ENCODE data around the gene DBP. TPM values are rescaled to one million over a fixed set of nuclear protein-coding genes. Genes with fewer than 3 reads are reported as not detected.
A peak's percentile ranks its signal among the peaks of the same experiment; 100 is the strongest.
"Not testable (repeated sequence)": the region's sequence is repeated elsewhere in the genome, so short reads cannot be mapped to it uniquely, and the experiment has no call there.

Gene DBP
- total and polyA plus RNA-seq, 2 of the 13 experiments (the other 11 are each of a cell fraction or from before 2014, with no cell fraction given): 1.7 to 5.8 TPM

DNA sequence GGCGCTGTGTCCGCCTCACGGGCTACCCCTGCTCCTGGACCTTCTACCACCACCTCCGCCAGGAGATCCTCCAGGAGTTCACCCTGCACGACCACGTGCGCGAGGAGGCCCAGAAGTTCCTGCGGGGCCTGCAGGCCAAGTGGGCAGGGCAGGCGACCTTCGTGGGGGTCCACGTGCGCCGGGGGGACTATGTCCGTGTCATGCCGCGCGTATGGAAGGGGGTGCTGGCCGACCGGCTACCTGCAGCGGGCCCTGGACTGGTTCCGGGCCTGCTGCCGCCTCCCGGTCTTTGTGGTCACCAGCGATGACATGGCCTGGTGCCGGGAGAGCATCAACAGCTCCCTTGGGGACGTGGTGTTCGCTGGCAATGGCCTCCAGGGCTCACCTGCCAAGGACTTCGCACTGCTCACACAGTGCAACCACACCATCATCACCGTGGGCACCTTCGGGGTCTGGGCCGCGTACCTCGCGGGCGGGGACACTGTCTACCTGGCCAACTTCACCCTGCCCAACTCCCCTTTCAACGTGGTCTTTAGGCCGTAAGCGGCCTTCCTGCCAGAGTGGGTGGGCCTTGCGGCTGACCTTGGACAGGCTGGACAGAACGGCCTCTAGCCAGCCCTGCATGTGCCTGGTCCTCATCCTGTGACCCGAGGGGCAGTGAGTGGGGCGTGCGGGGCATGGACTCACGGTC is 43.4 kb upstream of the DBP start (continued):
- TF ChIP-seq, protein P1, sequence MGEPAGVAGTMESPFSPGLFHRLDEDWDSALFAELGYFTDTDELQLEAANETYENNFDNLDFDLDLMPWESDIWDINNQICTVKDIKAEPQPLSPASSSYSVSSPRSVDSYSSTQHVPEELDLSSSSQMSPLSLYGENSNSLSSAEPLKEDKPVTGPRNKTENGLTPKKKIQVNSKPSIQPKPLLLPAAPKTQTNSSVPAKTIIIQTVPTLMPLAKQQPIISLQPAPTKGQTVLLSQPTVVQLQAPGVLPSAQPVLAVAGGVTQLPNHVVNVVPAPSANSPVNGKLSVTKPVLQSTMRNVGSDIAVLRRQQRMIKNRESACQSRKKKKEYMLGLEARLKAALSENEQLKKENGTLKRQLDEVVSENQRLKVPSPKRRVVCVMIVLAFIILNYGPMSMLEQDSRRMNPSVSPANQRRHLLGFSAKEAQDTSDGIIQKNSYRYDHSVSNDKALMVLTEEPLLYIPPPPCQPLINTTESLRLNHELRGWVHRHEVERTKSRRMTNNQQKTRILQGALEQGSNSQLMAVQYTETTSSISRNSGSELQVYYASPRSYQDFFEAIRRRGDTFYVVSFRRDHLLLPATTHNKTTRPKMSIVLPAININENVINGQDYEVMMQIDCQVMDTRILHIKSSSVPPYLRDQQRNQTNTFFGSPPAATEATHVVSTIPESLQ (CRISPR knock-in tag; conservative IDR thresholded peaks at IDR 0.05): no peak
- TF ChIP-seq, protein P2, sequence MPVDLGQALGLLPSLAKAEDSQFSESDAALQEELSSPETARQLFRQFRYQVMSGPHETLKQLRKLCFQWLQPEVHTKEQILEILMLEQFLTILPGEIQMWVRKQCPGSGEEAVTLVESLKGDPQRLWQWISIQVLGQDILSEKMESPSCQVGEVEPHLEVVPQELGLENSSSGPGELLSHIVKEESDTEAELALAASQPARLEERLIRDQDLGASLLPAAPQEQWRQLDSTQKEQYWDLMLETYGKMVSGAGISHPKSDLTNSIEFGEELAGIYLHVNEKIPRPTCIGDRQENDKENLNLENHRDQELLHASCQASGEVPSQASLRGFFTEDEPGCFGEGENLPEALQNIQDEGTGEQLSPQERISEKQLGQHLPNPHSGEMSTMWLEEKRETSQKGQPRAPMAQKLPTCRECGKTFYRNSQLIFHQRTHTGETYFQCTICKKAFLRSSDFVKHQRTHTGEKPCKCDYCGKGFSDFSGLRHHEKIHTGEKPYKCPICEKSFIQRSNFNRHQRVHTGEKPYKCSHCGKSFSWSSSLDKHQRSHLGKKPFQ (CRISPR knock-in tag; IDR thresholded peaks at IDR 0.05; ENCODE audit: insufficient replicate concordance): no peak
- TF ChIP-seq MEF2D (CRISPR knock-in tag; IDR thresholded peaks at IDR 0.05) (no peak), SRSF4 (IDR thresholded peaks at IDR 0.05; ENCODE audit: low read depth, low read length, poor library complexity, severe bottlenecking) (no peak), ZNF33B (CRISPR knock-in tag; IDR thresholded peaks at IDR 0.05) (no peak), NR2F6 (IDR thresholded peaks at IDR 0.05) (no peak), NR2F6 (CRISPR knock-in tag; IDR thresholded peaks at IDR 0.05) (peak; percentile 17; the same call in 1 of the 2 replicates), HOXA5 (CRISPR knock-in tag; IDR thresholded peaks at IDR 0.05) (no peak), ZNF563 (CRISPR knock-in tag; IDR thresholded peaks at IDR 0.05) (no peak), POGZ (CRISPR knock-in tag; IDR thresholded peaks at IDR 0.05) (peak; percentile 27; the same call in 1 of the 2 replicates), FLYWCH1 (CRISPR knock-in tag; IDR thresholded peaks at IDR 0.05) (no peak)

DNA sequence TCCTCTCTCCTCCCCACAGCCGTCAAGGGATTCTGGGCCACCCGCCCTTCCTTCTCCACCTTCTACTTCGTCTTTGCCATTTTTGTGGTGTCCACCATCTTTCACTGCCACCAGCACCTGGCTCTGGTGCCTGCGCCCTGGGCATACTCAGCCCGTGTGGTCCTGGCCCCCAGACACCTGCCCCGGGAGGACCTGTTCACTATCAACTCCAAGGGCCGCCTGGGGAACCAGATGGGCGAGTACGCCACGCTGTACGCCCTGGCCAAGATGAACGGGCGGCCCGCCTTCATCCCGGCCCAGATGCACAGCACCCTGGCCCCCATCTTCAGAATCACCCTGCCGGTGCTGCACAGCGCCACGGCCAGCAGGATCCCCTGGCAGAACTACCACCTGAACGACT is 42.8 kb upstream of the DBP start:
- CTCF ChIA-PET (ENCODE audit: low intra/inter-chr PET ratio, low total read pairs); BruUV-seq (replicated peaks); H3K27ac ChIP-seq (ENCODE audit: extremely low read length, insufficient read depth, low read length); FAIRE-seq; H3K9ac ChIP-seq (ENCODE audit: insufficient read depth, low read depth, low read length); H3K4me2 ChIP-seq (ENCODE audit: low read depth, low read length); H3K79me2 ChIP-seq (ENCODE audit: insufficient read depth, low read length); ATAC-seq; H4K20me1 ChIP-seq (ENCODE audit: insufficient read depth, low read length); H2AFZ ChIP-seq (ENCODE audit: low read length); in situ Hi-C loops (cut with HindIII; ENCODE audit: extremely low pct_ligation_motif_present, low pct_unique_long_range_greater_than_20kb); H3K9me3 ChIP-seq (ENCODE audit: low read length); H3K36me3 ChIP-seq (replicated peaks in 1 of 2; ENCODE audit: control insufficient read depth in 1 of 2, insufficient read depth in 2 of 2, low read length in 2 of 2); H3K4me3 ChIP-seq (replicated peaks in 1 of 3; ENCODE audit: insufficient read depth in 1 of 3, low read depth in 2 of 3, low read length in 3 of 3); DNase-seq (ENCODE audit: low spot score); H3K27me3 ChIP-seq (ENCODE audit: control insufficient read depth in 1 of 2, insufficient read depth in 2 of 2, low read length in 2 of 2): not testable (repeated sequence)
- H3K4me1 ChIP-seq (ENCODE audit: insufficient read depth, low read length): peaks cover 42% of the 10 kb centered on the region
- intact Hi-C loops (cut with micrococcal nuclease; ENCODE audit: unreplicated experiment): loop anchor here (2.0 kb wide), 1 partner anchor 33 kb away; the partner anchor contains the start of gene CA11
- POLR2A ChIA-PET: interaction anchor here (1.4 kb wide), 1 partner anchor 15 kb away, joined by 4 read pairs; the partner anchor contains the start of gene FUT2
- 79% methylated on average over 12 of the region's 19 CpGs for WGBS (ENCODE audit: low lambda C conversion rate)

All from HepG2 (cell line).